ENCODE results near the gene GIPC1. TPM values are rescaled to one million over a fixed set of nuclear protein-coding genes. Genes with fewer than 3 reads are reported as not detected.
A peak's percentile ranks its signal among the peaks of the same experiment; 100 is the strongest.

GIPC1 gene
- 120 TPM for polyA plus RNA-seq (2013, experiment 1 of 2)
- polyA plus RNA-seq (2013, experiment 2 of 2), result 116 TPM

GRCh38 chr19:14496029-14496833, at the start of gene GIPC1:
Gene GIPC1, minus strand, starts transcription at chr19:14496127. Its CDS starts 13,151 bp downstream, at chr19:14482976.
- DNase-seq, result peak; percentile 99
- peak within 1 kb of the TSS; percentile 97 for H2BK15ac ChIP-seq (ENCODE audit: low read depth, poor library complexity, severe bottlenecking)
- peak within 1 kb of the TSS; percentile 84 for H3K9ac ChIP-seq (ENCODE audit: low read length)
- H3K4me3 ChIP-seq (ENCODE audit: insufficient read depth in 1 of 2, low read depth in 1 of 2, low read length in 2 of 2), result peak within 1 kb of the TSS; percentile 74 to 89
- peak within 1 kb of the TSS; percentile 52 for H3K27ac ChIP-seq (ENCODE audit: low read length, poor library complexity, severe bottlenecking)
- H3K36me3 ChIP-seq (ENCODE audit: control insufficient read depth in 1 of 2, insufficient read depth in 2 of 2, low read depth in 1 of 2, low read length in 2 of 2), result peaks cover 14 to 19% of the 10 kb centered on the region in 2 experiments
- H3K14ac ChIP-seq (ENCODE audit: low read length in 2 of 2), result peak within 1 kb of the TSS in 1 of 2 experiments; percentile 92
- H3K23ac ChIP-seq (ENCODE audit: low read length in 2 of 2), result peak within 1 kb of the TSS in 1 of 2 experiments; percentile 60
- peak within 1 kb of the TSS; percentile 93 for H2BK120ac ChIP-seq (ENCODE audit: low read depth, low read length)
- peaks cover 20% of the 10 kb centered on the region for H3K4me1 ChIP-seq (ENCODE audit: control insufficient read depth, insufficient read depth, low read depth, low read length)
- peak within 1 kb of the TSS; percentile 89 for H3K4me2 ChIP-seq (ENCODE audit: low read length, poor library complexity, severe bottlenecking)
- 11% methylated on average over 67 of the region's 71 CpGs for WGBS
- H2AK5ac ChIP-seq (ENCODE audit: low read length, severe bottlenecking), result peak within 1 kb of the TSS; percentile 56
- H4K8ac ChIP-seq (ENCODE audit: low read length), result peak within 1 kb of the TSS; percentile 75
- H3K18ac ChIP-seq (ENCODE audit: low read depth in 1 of 2, low read length in 2 of 2), result peak within 1 kb of the TSS; percentile 88 to 97
- no peaks in the 10 kb centered on the region for H3K9me3 ChIP-seq (ENCODE audit: control insufficient read depth, low read length)
- peak within 1 kb of the TSS; percentile 46 for H2BK5ac ChIP-seq (ENCODE audit: low read depth, low read length, poor library complexity, severe bottlenecking)
- H3K27me3 ChIP-seq (ENCODE audit: control insufficient read depth in 1 of 2, insufficient read depth in 1 of 2, low read length in 2 of 2), result no peaks in the 10 kb centered on the region
- peak within 1 kb of the TSS; percentile 51 for H2AFZ ChIP-seq (ENCODE audit: low read depth, low read length)
- H3K4ac ChIP-seq (ENCODE audit: low read depth in 1 of 2, low read length in 2 of 2), result peak within 1 kb of the TSS; percentile 70 to 85
- peak within 1 kb of the TSS; percentile 51 to 85 for H2BK12ac ChIP-seq (ENCODE audit: low read length in 2 of 2)
- peak within 1 kb of the TSS; percentile 71 for H4K91ac ChIP-seq (ENCODE audit: low read length)
- H3K79me1 ChIP-seq (replicated peaks; ENCODE audit: low read length, poor library complexity, severe bottlenecking), result peaks cover 4% of the 10 kb centered on the region

- Histone ChIP-seq H3K4me1 (ENCODE audit: control insufficient read depth, insufficient read depth, low read depth, low read length) (peaks cover 21% of the 10 kb centered on the region), H2AK5ac (ENCODE audit: low read length, severe bottlenecking) (no peak overlapping the region), H3K9ac (ENCODE audit: low read length) (no peak overlapping the region), H3K4ac (ENCODE audit: low read depth in 1 of 2, low read length in 2 of 2) (no peak overlapping the region), H3K9me3 (ENCODE audit: control insufficient read depth, low read length) (no peaks in the 10 kb centered on the region), H2BK120ac (ENCODE audit: low read depth, low read length) (no peak overlapping the region), H2BK15ac (ENCODE audit: low read depth, poor library complexity, severe bottlenecking) (no peak overlapping the region), H3K36me3 (ENCODE audit: control insufficient read depth in 1 of 2, insufficient read depth in 2 of 2, low read depth in 1 of 2, low read length in 2 of 2) (peaks cover 6 to 21% of the 10 kb centered on the region in 2 experiments), H3K14ac (ENCODE audit: low read length in 2 of 2) (no peak overlapping the region), H2BK12ac (ENCODE audit: low read length in 2 of 2) (no peak overlapping the region), H4K8ac (ENCODE audit: low read length) (no peak overlapping the region), H4K91ac (ENCODE audit: low read length) (no peak overlapping the region), H2AFZ (ENCODE audit: low read depth, low read length) (no peak overlapping the region), H3K4me2 (ENCODE audit: low read length, poor library complexity, severe bottlenecking) (no peak overlapping the region), H3K27me3 (ENCODE audit: control insufficient read depth in 1 of 2, insufficient read depth in 1 of 2, low read length in 2 of 2) (no peaks in the 10 kb centered on the region), H3K4me3 (ENCODE audit: insufficient read depth in 1 of 2, low read depth in 1 of 2, low read length in 2 of 2) (no peak overlapping the region), H3K18ac (ENCODE audit: low read depth in 1 of 2, low read length in 2 of 2) (no peak overlapping the region), H3K27ac (ENCODE audit: low read length, poor library complexity, severe bottlenecking) (no peak overlapping the region), H3K23ac (ENCODE audit: low read length in 2 of 2) (no peak overlapping the region), H2BK5ac (ENCODE audit: low read depth, low read length, poor library complexity, severe bottlenecking) (no peak overlapping the region), H3K79me1 (replicated peaks; ENCODE audit: low read length, poor library complexity, severe bottlenecking) (peaks cover 46% of the 10 kb centered on the region)
- no peak for DNase-seq
- WGBS, result 93% methylated on average over 9 of the region's 9 CpGs
These were observed 49.8 kb upstream of the GIPC1 start for GRCh38 chr19:14545716-14546082.

- Histone ChIP-seq H2BK5ac (ENCODE audit: low read depth, low read length, poor library complexity, severe bottlenecking) (no peak overlapping the region), H3K4me2 (ENCODE audit: low read length, poor library complexity, severe bottlenecking) (no peak overlapping the region), H3K14ac (ENCODE audit: low read length in 2 of 2) (no peak overlapping the region), H3K79me1 (replicated peaks; ENCODE audit: low read length, poor library complexity, severe bottlenecking) (peaks cover 45% of the 10 kb centered on the region), H2AFZ (ENCODE audit: low read depth, low read length) (no peak overlapping the region), H3K18ac (ENCODE audit: low read depth in 1 of 2, low read length in 2 of 2) (no peak overlapping the region), H3K4me1 (ENCODE audit: control insufficient read depth, insufficient read depth, low read depth, low read length) (peaks cover 15% of the 10 kb centered on the region), H3K36me3 (ENCODE audit: control insufficient read depth in 1 of 2, insufficient read depth in 2 of 2, low read depth in 1 of 2, low read length in 2 of 2) (peaks cover 4 to 17% of the 10 kb centered on the region in 2 experiments), H3K27me3 (ENCODE audit: control insufficient read depth in 1 of 2, insufficient read depth in 1 of 2, low read length in 2 of 2) (no peaks in the 10 kb centered on the region), H3K9ac (ENCODE audit: low read length) (no peak overlapping the region), H3K4ac (ENCODE audit: low read depth in 1 of 2, low read length in 2 of 2) (no peak overlapping the region), H4K91ac (ENCODE audit: low read length) (no peak overlapping the region), H4K8ac (ENCODE audit: low read length) (no peak overlapping the region), H3K4me3 (ENCODE audit: insufficient read depth in 1 of 2, low read depth in 1 of 2, low read length in 2 of 2) (no peak overlapping the region), H3K23ac (ENCODE audit: low read length in 2 of 2) (no peak overlapping the region), H3K27ac (ENCODE audit: low read length, poor library complexity, severe bottlenecking) (no peak overlapping the region), H2BK15ac (ENCODE audit: low read depth, poor library complexity, severe bottlenecking) (no peak overlapping the region), H2AK5ac (ENCODE audit: low read length, severe bottlenecking) (no peak overlapping the region), H2BK120ac (ENCODE audit: low read depth, low read length) (no peak overlapping the region), H2BK12ac (ENCODE audit: low read length in 2 of 2) (peak overlapping the region in 1 of 2 experiments; percentile 11), H3K9me3 (ENCODE audit: control insufficient read depth, low read length) (no peaks in the 10 kb centered on the region)
- no peak for DNase-seq
- WGBS, result 94% methylated on average over 21 of the region's 21 CpGs
These were observed 49.2 kb upstream of the GIPC1 start for GRCh38 chr19:14544977-14545715.

GRCh38 chr19:14544047-14544446, 48.1 kb upstream of the GIPC1 start:
- H3K4me3 ChIP-seq (ENCODE audit: insufficient read depth in 1 of 2, low read depth in 1 of 2, low read length in 2 of 2), result no peak overlapping the region
- H4K91ac ChIP-seq (ENCODE audit: low read length), result no peak overlapping the region
- no peak overlapping the region for H2BK12ac ChIP-seq (ENCODE audit: low read length in 2 of 2)
- H3K9me3 ChIP-seq (ENCODE audit: control insufficient read depth, low read length), result no peaks in the 10 kb centered on the region
- no peak overlapping the region for H2AK5ac ChIP-seq (ENCODE audit: low read length, severe bottlenecking)
- no peak overlapping the region for H2BK120ac ChIP-seq (ENCODE audit: low read depth, low read length)
- no peak overlapping the region for H3K4me2 ChIP-seq (ENCODE audit: low read length, poor library complexity, severe bottlenecking)
- H3K9ac ChIP-seq (ENCODE audit: low read length), result no peak overlapping the region
- no peak overlapping the region for H3K27ac ChIP-seq (ENCODE audit: low read length, poor library complexity, severe bottlenecking)
- no peak overlapping the region for H2BK15ac ChIP-seq (ENCODE audit: low read depth, poor library complexity, severe bottlenecking)
- H3K14ac ChIP-seq (ENCODE audit: low read length in 2 of 2), result no peak overlapping the region
- H2AFZ ChIP-seq (ENCODE audit: low read depth, low read length), result no peak overlapping the region
- H3K18ac ChIP-seq (ENCODE audit: low read depth in 1 of 2, low read length in 2 of 2), result no peak overlapping the region
- H3K36me3 ChIP-seq (ENCODE audit: control insufficient read depth in 1 of 2, insufficient read depth in 2 of 2, low read depth in 1 of 2, low read length in 2 of 2), result peaks cover 5 to 23% of the 10 kb centered on the region in 2 experiments
- H2BK5ac ChIP-seq (ENCODE audit: low read depth, low read length, poor library complexity, severe bottlenecking), result no peak overlapping the region
- H4K8ac ChIP-seq (ENCODE audit: low read length), result no peak overlapping the region
- H3K79me1 ChIP-seq (replicated peaks; ENCODE audit: low read length, poor library complexity, severe bottlenecking), result peaks cover 47% of the 10 kb centered on the region
- 69% methylated on average over 5 of the region's 5 CpGs for WGBS
- H3K4me1 ChIP-seq (ENCODE audit: control insufficient read depth, insufficient read depth, low read depth, low read length), result peaks cover 14% of the 10 kb centered on the region
- no peaks in the 10 kb centered on the region for H3K27me3 ChIP-seq (ENCODE audit: control insufficient read depth in 1 of 2, insufficient read depth in 1 of 2, low read length in 2 of 2)
- no peak for DNase-seq
- no peak overlapping the region for H3K4ac ChIP-seq (ENCODE audit: low read depth in 1 of 2, low read length in 2 of 2)
- no peak overlapping the region for H3K23ac ChIP-seq (ENCODE audit: low read length in 2 of 2)
